GM21390 (cell line): ENCODE measurements around the gene RASL10B.
"Not testable (repeated sequence)": the region's sequence is repeated elsewhere in the genome, so short reads cannot be mapped to it uniquely, and the experiment has no call there.

Source experiments
- ATAC-seq: cut with Tn5 transposase; IDR thresholded peaks from one replicate; pipeline ENCODE4 v1.9.1; 2021; ENCODE audit not compliant: unreplicated experiment

Gene RASL10B

DNA sequence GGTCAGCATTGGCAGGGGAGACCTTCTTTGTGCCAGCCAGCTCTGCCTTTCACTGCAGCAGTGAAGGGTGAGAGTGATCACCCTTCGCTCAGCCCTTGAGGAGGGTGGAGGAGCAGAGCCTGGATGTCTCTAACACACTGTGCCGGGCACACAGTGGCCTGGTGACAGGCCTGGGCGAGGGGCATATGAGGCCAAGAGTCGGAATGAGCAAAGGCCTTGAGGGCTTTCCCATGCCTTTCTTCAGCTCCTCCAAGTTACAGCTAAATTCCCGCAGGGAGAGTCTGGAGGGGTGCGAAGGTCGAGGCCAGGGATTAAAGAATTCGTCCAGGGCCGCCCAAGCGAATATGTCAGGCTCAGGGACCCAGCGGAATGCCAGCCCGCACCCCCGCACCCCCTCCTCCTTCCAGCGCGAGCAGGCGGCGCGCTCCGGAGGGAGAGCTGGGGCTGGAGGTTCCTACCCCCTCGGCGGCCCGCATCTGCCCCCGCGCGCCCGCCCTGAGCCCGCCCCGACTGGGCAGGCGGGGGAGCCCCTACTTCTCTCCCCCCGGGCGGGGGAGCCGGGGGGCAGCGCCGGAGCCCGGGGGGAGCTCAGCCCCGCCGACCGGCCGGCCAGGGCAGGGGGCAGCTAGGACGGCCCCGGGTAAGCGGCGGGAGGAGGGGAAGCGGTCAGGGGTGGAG, at the start of gene RASL10B:
TSS of gene RASL10B (plus strand) at position 401 of the 678 bp plus-strand sequence. CDS start 3,546 bp downstream, outside the sequence.
- no peak for ATAC-seq

DNA sequence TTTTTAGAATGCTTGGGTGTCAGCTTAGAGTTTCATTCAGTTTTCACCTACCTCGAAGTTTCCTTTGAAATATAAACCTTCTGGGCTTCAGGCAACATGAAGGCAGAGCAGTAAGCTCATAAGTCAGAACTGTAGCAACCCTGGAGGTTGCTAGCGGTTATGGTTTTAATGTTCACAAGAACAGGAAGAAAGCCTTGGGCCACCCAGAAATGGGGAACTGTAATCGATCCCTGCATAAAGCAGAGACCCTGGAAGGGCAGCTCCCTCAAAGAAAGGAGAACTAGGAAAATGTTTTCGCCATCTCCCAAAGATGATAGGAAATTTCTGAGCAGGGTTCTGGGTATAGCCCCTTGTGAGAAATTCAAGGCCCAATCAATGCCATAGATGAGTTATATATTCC, 47.8 kb upstream of the RASL10B start:
- ATAC-seq, result no peak

- no peak for ATAC-seq
Measured at GRCh38 chr17:35684055-35684802, 47.2 kb upstream of the RASL10B start.

- no peak for ATAC-seq
Measured at GRCh38 chr17:35692512-35693210, 38.8 kb upstream of the RASL10B start.

DNA sequence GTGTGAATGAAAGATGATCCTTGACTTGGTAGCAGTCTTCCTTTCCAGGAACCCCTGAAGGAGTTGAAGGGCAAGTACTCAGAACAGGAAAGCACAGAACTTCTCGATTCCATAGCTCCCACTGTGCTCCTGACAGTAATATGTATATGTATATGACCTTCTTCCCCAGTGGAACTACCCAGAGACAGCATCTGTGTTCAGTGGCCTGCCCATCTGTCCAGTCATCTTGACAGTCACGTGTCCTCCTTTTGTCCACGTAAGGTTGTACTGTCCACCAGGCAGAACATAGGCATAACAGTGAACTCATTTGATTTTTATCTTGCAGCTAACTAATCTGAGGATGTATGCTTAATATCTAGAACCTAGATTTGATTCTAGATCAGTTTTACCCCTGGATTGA, 37.8 kb upstream of the RASL10B start:
- ATAC-seq, result no peak

DNA sequence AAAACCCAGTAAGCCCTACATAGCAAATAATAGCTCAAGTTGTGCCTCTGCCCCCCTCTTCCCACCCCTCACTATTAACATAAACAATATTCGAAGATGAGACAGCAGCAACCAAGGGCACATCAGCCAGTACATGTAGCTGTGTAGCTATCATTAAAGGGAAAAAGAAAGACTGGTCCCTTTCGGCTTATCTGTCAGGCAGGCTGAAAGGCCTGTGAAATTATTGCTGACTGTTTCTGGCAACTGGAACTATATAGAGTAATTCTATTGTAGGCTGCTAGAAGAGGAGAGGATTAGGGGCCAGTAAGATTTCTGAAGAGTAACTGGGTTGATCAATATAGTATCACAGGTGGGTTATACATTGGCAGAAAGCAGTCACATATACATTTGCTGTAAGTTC, 36.5 kb upstream of the RASL10B start:
- no peak for ATAC-seq

- ATAC-seq, result no peak
Measured at GRCh38 chr17:35695613-35696012, 35.8 kb upstream of the RASL10B start.

- ATAC-seq, result no peak
Measured at GRCh38 chr17:35698800-35699199, 32.6 kb upstream of the RASL10B start.

GRCh38 chr17:35700150-35700549, 31.3 kb upstream of the RASL10B start:
- ATAC-seq, result no peak

DNA sequence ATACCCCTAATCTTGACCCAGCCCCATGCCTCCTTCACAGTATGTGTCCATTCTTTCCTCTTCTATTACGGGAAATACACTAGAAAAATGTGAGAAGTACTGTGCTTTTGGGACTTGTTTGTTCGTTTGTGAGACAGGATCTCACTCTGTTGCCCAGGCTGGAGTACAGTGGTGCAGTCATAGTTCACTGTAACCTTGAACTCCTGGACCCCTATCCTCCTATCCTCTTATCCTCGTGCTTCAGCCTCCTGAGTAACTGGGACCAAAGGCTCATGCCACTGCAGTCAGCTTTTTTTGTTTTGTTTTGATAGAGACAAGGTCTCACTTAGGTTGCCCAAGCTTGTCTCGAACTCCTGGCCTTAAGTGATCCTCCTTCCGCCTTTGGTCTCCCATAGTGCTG, 29.9 kb upstream of the RASL10B start:
- no peak for ATAC-seq

GRCh38 chr17:35703308-35703707, 28.1 kb upstream of the RASL10B start:
- ATAC-seq, result not testable (repeated sequence)

GRCh38 chr17:35705230-35705629, 26.2 kb upstream of the RASL10B start:
- ATAC-seq, result no peak

- no peak for ATAC-seq
Measured at GRCh38 chr17:35705705-35706104, 25.7 kb upstream of the RASL10B start.

DNA sequence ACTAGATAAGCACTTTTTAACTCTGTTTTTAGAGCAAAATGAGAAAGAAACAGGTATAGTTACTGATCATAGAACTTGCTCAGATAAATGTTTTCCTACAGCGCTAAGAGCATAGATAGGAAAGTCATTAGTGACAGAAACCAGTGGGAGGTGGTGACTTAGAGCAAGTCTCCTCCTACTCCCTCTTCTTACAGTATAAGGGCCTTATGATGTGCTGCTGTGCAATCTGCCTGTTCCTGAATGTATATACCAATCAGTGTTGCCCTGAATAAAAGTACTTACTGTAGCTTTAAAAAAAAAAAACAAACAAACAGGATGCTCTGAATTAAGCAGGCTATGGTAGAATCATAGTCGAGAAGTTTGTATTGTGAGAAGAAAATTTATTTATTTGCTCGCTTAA, 23.3 kb upstream of the RASL10B start:
- no peak for ATAC-seq

DNA sequence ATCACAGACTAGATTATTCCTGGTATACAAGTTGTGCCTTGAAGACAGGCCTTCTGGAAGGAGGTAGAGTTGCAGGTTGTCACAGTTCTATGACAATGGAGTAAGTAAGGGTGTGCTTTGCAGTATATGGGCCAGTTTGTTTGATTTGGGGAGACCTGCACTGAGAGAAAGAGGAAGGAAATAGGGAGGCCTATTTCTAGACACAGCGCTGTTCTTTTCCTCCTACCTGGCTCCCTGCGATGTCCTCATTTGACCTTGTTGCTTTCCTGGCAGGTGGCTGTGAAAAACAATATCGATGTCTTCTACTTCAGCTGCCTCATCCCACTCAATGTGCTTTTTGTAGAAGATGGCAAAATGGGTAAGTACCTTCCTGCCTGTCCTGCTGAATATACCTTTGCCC, 22.5 kb upstream of the RASL10B start:
- no peak for ATAC-seq

- ATAC-seq, result no peak
Measured at GRCh38 chr17:35709874-35710273, 21.6 kb upstream of the RASL10B start.

DNA sequence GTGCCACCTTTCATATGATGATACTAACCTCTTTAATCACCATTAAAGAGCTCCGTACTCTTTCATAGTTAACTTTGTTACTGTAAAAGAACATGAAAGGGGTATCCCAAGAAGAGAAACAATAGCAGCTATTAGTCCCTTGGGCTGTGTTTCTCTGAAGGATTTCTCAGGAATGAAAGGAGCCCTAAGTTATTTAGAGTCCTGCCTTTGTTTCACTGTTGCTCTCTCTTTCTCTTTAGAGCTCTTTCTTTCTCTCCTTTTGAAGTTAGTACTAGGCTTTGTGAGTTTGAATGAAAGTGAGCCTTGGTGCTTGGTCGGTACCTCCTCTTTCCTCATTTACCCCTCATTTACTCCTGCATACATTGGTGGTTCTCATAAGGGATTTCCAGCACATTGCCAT, 20.5 kb upstream of the RASL10B start:
- no peak for ATAC-seq

DNA sequence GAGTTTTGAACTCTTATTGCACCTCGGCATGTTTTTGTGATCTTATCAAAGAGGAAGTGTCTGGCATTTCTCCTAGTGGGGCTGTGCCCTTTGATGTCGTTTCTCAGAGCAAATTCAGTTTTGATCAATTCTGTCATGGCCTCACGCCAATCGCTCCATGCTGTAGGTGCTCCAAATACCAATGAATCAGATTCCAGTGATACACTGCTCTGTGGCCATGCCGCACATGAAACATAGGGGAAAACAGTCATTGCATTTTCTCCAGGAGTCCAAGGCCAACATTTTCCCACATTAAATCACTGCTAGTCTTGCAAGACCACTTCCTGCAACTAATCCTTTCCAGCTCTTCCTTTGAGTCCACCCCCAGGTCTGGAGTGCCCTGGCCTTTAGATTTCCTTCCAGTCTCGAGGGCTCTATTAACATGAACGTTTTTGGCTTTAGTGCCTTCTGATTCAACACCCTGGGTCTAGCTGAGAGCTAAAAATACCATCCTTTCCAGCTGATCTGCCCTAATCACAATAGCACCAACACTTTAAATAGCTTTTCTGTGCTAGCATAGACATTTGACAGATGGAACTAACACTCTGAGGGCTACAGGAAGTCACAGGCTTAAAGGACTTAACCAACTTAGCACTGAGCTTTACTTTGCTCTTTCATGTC, 18.2 kb upstream of the RASL10B start:
- no peak for ATAC-seq

GRCh38 chr17:35714988-35715387, 16.5 kb upstream of the RASL10B start:
- no peak for ATAC-seq

DNA sequence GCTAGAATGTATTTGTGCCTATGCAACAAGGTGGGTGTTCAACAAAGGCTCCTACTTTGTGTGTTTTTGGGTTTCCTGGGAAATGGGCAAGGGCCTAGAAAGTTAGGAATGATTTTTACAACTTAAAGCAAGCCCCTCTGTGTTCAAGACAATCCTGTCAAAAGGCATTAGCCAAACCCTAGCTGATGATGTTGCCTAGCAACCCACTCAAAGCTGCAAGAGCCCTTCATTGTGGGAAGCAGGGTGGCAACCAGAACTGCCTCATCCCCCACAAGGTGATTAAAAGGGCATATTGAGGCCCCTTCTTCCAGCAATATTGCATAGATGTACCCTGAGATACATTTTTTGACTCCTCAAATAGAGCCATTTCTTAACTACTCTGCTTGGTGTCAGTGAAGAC, 16.0 kb upstream of the RASL10B start:
- no peak for ATAC-seq

DNA sequence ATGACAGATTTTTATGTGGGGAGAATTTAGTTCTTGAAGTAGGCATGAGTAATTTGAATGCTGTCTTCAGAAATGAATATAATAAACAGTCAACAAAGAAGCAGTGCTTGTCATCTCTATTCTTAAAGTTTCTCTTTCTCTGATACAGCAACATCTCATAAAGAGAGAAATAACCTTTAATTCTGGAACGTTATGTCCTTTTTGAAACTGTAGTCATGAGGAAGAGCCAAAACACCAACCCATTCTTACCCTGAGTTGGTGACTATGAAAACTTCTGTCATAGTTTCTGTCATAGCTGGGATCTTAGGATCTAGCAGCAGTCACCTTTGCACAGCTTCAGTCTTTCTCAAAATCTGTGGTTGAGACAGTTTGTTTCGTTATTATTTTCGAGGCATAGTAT, 15.3 kb upstream of the RASL10B start:
- ATAC-seq, result no peak
